IPS-18c (cell line): ENCODE results near the gene LINC00632.
"Not testable (repeated sequence)": the region's sequence is repeated elsewhere in the genome, so short reads cannot be mapped to it uniquely, and the experiment has no call there.

ENCODE experiments used
- H3K4me3 ChIP-seq: 2 replicates; pipeline ENCODE4 v1.7.0; 2013; ENCODE audit warnings: low read depth, mild to moderate bottlenecking, low read length, moderate library complexity; ENCODE audit not compliant: insufficient read depth
- H3K9me3 ChIP-seq: one replicate; pipeline ENCODE4 v1.6.1; 2013; ENCODE audit warnings: mild to moderate bottlenecking, low read length, moderate library complexity; ENCODE audit not compliant: control insufficient read depth, insufficient read depth

LINC00632 gene

DNA sequence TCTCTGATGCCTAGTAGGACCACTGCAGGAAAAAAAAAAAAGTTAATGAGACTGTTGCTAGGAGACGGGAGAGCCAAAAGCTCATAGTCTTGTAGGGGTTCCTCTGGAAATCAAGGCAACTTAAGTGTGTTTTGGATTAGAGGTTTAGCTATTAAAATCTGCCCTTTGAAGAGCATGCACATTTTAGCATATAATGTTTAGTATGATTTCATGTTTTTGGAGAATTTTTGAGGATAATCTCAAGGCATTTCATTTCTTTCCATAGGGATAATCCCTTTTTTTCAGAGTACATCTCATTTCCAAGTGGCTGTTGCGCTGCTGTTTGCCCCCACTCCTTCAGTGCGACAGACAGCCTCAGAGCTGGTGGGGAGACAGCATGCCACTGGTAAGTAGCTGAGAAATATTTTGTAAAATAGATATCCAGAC, at the start of gene LINC00632:
Gene LINC00632 (plus strand): TSS at position 339 of the 426 bp plus-strand sequence.
- Histone ChIP-seq H3K9me3 (peaks cover 7% of the 10 kb centered on the region), H3K4me3 (peak within 1 kb of the TSS; percentile 17; the same call in 1 of the 2 replicates)

GRCh38 chrX:140661643-140662042, 47.9 kb upstream of the LINC00632 start:
- H3K9me3 ChIP-seq, result peaks cover 9% of the 10 kb centered on the region
- no peak overlapping the region for H3K4me3 ChIP-seq

DNA sequence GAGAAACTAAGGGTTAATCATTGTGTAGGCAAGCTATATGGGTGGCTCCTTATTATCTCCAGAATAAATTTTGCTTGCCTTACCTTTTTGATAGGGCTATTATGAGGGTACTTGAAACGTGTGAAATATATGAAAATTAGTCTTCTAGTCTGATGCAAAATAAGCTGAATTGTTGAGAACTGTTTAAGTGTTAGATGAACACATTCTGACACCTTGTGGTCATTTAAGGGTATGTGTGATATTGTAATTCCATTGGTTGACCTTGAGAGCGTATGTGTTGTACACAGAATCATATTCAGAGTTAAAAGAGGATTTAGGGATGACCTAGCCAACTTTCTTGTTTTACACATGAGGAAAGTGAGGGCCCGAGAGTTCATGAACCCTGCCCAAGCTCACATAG, 44.6 kb upstream of the LINC00632 start:
- Histone ChIP-seq H3K4me3 (no peak overlapping the region), H3K9me3 (peaks cover 7% of the 10 kb centered on the region)

DNA sequence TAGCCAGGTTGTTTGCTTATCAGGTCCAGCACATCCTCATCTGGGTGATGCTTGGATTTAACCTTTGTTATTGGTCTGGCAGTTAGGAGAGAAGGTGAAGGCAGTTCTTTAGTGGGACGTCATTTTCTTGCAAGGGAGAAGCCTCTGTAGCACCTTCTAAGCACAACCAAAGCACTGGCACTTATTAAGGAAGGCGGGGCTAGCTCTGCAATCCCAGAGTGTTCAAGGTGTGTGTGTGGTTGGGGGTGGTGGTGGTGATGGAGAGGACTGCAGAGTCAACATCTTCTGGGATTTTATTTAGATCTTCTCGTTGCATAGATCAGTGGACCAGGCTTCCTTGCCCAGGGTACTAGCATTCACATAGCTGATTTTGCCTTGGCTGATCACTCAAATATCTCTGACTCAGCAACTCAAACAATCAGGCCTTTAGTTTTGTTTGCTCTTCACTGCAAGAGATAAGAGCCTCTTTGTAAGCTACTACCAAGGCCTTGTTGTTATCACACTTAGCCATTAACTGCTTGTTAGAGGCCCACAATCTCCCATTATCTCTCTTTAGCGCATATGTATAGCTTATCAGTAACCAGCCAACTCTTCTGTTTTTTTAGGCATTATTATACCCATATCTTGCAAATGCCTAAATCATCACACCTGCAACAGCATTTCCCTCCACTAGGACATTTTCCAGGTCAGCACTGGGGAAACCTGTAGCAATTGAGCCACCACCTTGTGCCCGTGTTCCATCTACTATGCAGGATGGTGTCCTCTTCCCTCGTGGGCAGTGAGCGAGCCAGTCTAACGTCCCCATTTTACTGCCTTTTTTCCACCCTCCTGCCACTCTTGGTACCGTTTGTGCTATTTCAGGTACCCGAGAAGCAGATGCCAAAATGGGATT, 36.5 kb upstream of the LINC00632 start:
- H3K4me3 ChIP-seq, result no peak overlapping the region
- no peaks in the 10 kb centered on the region for H3K9me3 ChIP-seq

DNA sequence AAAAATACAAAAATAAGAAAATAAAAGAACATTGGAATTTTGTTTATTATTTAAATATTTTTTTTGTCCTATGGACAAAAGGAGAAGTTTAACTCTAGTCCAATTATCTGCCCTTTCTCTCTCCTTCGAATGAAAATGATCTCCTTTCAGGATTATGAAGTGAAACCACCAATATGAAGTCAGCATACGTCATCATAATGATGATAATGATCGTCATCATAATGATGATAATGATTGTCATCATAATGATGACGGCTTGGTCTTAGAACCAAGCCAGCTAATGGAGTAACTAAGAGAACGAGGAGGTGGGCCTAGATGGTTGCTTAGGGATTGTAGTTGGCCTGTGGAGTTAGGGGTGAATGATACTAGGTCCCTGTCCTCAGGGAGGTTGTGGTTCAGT, 21.9 kb upstream of the LINC00632 start:
- Histone ChIP-seq H3K4me3 (no peak overlapping the region), H3K9me3 (peaks cover 2% of the 10 kb centered on the region)

DNA sequence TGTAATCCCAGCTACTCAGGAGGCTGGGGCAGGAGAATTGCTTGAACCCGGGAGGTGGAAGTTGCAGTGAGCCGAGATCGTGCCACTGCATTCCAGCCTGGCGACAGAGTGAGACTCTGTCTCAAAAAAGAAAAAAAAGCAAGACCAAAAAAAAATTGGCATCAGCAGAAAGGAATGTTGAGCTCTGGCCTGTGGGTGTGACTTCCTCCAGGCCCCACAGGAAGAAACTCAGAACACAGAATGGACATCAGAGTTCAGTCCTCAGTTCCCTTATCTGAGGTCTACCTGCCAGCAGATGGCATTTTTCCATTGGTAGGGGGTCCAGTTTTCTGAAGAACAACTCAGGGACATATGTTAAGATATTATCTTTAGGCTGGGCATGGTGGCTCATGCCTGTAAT, 18.0 kb upstream of the LINC00632 start:
- H3K9me3 ChIP-seq, H3K4me3 ChIP-seq: not testable (repeated sequence)

DNA sequence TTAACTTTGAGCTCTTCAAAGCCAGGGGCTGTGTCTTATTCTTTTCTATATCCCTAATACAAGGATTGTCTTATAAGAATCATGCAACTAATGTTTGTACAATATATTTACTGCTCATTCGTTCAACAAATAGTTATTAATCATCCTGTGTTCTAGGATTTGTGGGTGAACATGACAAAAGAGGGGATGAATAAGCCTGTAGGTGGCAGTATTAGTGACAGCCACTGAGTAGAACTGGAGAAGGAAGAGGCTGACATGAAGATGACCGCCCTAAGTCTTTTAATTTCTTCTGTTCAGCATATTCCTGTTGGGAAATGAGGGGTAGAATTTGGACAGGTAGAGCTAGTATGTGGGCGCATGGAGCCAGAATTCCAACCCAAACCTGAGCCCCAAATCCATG, 11.9 kb upstream of the LINC00632 start:
- H3K9me3 ChIP-seq, result peaks cover 2% of the 10 kb centered on the region
- H3K4me3 ChIP-seq, result no peak overlapping the region

DNA sequence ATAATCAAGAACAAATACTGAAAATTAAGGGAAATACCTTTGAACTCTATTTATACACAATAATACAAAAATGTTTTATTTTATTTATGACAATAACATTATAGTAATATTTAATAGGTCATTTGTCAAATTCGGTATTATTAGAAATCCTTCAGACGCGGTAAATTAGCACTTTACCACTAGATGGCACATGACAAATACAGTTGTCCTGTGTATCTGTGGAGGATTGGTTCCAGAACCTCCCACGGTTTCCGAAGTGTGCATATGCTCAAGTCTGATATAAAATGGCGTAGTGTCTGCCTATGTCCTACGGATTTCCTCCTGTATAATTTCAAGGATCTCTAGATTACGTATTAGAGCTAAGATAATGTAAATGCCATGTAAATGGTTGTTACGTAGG, 8.1 kb upstream of the LINC00632 start:
- Histone ChIP-seq H3K9me3 (peaks cover 2% of the 10 kb centered on the region), H3K4me3 (no peak overlapping the region)

- Histone ChIP-seq H3K4me3 (no peak overlapping the region; the same call in 1 of the 2 replicates), H3K9me3 (peaks cover 7% of the 10 kb centered on the region)
Observed at GRCh38 chrX:140710710-140711109, 1.2 kb downstream of the LINC00632 start.

GRCh38 chrX:140711894-140712293, 2.3 kb downstream of the LINC00632 start:
- H3K9me3 ChIP-seq, result peaks cover 7% of the 10 kb centered on the region

DNA sequence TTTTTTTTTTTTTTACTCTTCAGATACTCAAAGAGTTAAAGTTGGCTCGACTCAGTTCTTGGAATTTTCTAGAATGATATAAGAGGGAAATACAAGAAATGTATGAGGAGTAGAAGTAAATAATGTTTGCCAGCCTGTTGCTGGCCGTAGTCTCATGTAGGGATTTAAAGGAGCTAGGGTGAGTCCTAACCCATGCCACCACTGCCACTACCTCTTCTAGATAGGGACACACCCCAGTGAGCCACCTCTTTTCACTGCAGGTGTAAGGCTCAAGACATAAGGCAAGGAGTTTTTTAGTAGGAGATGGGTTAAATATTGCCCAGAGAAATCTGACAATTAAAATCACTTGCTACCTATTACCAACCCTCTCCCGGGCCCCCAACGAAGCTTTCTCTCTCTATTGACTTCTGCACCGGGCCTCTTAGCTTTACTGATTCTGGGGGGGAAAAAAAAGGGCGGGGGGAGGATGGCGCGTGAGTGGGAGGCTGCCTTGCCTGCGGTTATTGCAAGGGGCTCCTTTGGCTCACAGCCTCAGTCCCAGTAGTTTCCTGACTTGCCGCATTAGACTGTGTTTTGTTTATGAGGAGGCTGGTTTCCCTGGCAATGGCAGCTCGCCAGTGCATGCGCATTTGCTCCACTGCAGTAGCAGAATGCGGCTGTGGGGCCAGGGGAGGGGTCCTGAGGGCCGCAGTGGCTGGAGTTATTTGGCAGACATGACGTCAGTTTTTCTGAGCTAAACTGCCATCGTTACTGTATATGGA, 3.0 kb downstream of the LINC00632 start:
- Histone ChIP-seq H3K9me3 (peaks cover 7% of the 10 kb centered on the region), H3K4me3 (no peak overlapping the region)

More at GRCh38 chrX:140711894-140712293, 2.3 kb downstream of the LINC00632 start:
- H3K4me3 ChIP-seq, result no peak overlapping the region

- no peak overlapping the region for H3K4me3 ChIP-seq
- peaks cover 7% of the 10 kb centered on the region for H3K9me3 ChIP-seq
Observed at GRCh38 chrX:140713174-140713539, 3.6 kb downstream of the LINC00632 start.

- Histone ChIP-seq H3K4me3 (no peak overlapping the region), H3K9me3 (peaks cover 10% of the 10 kb centered on the region)
Observed at GRCh38 chrX:140715787-140716186, 6.2 kb downstream of the LINC00632 start.

- no peak overlapping the region for H3K4me3 ChIP-seq
- peaks cover 10% of the 10 kb centered on the region for H3K9me3 ChIP-seq
Observed at GRCh38 chrX:140723121-140723715, 13.7 kb downstream of the LINC00632 start.

- Histone ChIP-seq H3K9me3 (peaks cover 10% of the 10 kb centered on the region), H3K4me3 (no peak overlapping the region)
Observed at GRCh38 chrX:140724309-140724708, 14.8 kb downstream of the LINC00632 start.

- Histone ChIP-seq H3K4me3 (no peak overlapping the region), H3K9me3 (peaks cover 10% of the 10 kb centered on the region)
Observed at GRCh38 chrX:140724736-140725135, 15.2 kb downstream of the LINC00632 start.

- Histone ChIP-seq H3K9me3 (peaks cover 14% of the 10 kb centered on the region), H3K4me3 (no peak overlapping the region)
Observed at GRCh38 chrX:140725500-140725899, 15.9 kb downstream of the LINC00632 start.
